Lung (tissue), 12 donors: ENCODE results near the gene HSD17B12. TPM values are rescaled to one million over a fixed set of nuclear protein-coding genes. Genes with fewer than 3 reads are reported as not detected.

Experiments
- ATAC-seq: fragments of 200-7000 bp; cut with Tn5 transposase; one replicate; pipeline ENCODE4 v1.9.1; 2020; ENCODE audit warnings: moderate number of reproducible peaks; ENCODE audit not compliant: insufficient read depth, low FRiP score
- DNase-seq, 3 donors: peaks; one replicate each; pipeline ENCODE4 v3.0.0-alpha.2; 2013 to 2017
- H3K27ac ChIP-seq, 2 donors: one replicate each; pipeline ENCODE4 v1.5.1; 2013; ENCODE audit warnings: mild to moderate bottlenecking in 2 of 2, moderate library complexity in 2 of 2, control low read depth in 1 of 2, inconsistent platforms in 1 of 2, low read depth in 1 of 2, low read length in 1 of 2
- H3K27me3 ChIP-seq, 3 donors: one replicate each; pipeline ENCODE4 v1.5.1; 2013; ENCODE audit warnings: low read length in 2 of 3; ENCODE audit not compliant: control insufficient read depth in 3 of 3, insufficient read depth in 3 of 3
- H3K36me3 ChIP-seq, 4 donors: one replicate each; pipeline ENCODE4 v1.5.1; 2013; ENCODE audit warnings: low read length in 4 of 4, mild to moderate bottlenecking in 1 of 4, moderate library complexity in 1 of 4; ENCODE audit not compliant: control insufficient read depth in 4 of 4, insufficient read depth in 4 of 4
- H3K4me1 ChIP-seq, 5 donors: one replicate each; pipeline ENCODE4 v1.5.1; 2013; ENCODE audit warnings: low read length in 5 of 5, mild to moderate bottlenecking in 2 of 5, moderate library complexity in 1 of 5; ENCODE audit not compliant: control insufficient read depth in 5 of 5, insufficient read depth in 5 of 5
- H3K4me3 ChIP-seq: one replicate; pipeline ENCODE4 v1.5.1; 2013; ENCODE audit warnings: mild to moderate bottlenecking, control low read depth, moderate library complexity
- H3K9ac ChIP-seq, 2 donors: one replicate each; pipeline ENCODE4 v1.5.1; 2013; ENCODE audit warnings: low read length in 2 of 2, control low read depth in 1 of 2; ENCODE audit not compliant: insufficient read depth in 1 of 2
- H3K9me3 ChIP-seq, 4 donors: one replicate each; pipeline ENCODE4 v1.5.1; 2013; ENCODE audit warnings: low read length in 3 of 4, mild to moderate bottlenecking in 1 of 4, moderate library complexity in 1 of 4; ENCODE audit not compliant: control insufficient read depth in 4 of 4, insufficient read depth in 3 of 4
- CTCF ChIP-seq: IDR thresholded peaks from 2 replicates; pipeline ENCODE4 v1.5.1; 2012; ENCODE audit warnings: mild to moderate bottlenecking; ENCODE audit errors: control extremely low read depth, extremely low read depth
- WGBS, 2 donors: extraction: QIAGEN DNeasy Blood & Tissue Kit; methylation state at CpG; one replicate each; pipeline ENCODE4 v1.1.7; 2013; 5-methylcytosine and 5-hydroxymethylcytosine counted together
- polyA plus RNA-seq, 2 donors: library from polyadenylated mRNA; stranded (reverse); fragments of 200-250 nt; gene quantifications; one replicate each; pipeline ENCODE4 v1.2.1, GENCODE V29; 2013
- total RNA-seq, 2 donors: library from RNA; depleted of rRNA in 1 of 2; stranded (reverse); fragments of >200 nt in 1 of 2; gene quantifications; one replicate each; pipeline ENCODE4 v1.2.1, GENCODE V29; 2014 to 2021
- donor health status: control.
- donor health status: control.
- donor health status: Bipolar disorder and iron deficiency.
- donor health status: healthy.
- donor health status: DM: yes; HTN: yes; CAD: no.

HSD17B12 gene
- total and polyA plus RNA-seq, 4 donors = 37.3 to 118 (median 87.1) TPM

- H3K4me3 ChIP-seq = no peak overlapping the region
- H3K27ac ChIP-seq = no peak overlapping the region
- no peak for DNase-seq
- no peak overlapping the region for H3K9ac ChIP-seq
- no peak for TF ChIP-seq CTCF
- no peak for ATAC-seq
- H3K4me1 ChIP-seq = peaks cover 0 to 2% (median 0%) of the 10 kb centered on the region in 5 donors
- H3K9me3 ChIP-seq = no peaks in the 10 kb centered on the region
- H3K36me3 ChIP-seq = no peaks in the 10 kb centered on the region
- H3K27me3 ChIP-seq = peaks cover 0 to 6% (median 3%) of the 10 kb centered on the region in 3 donors
These were observed 186.4 kb downstream of the HSD17B12 start for GRCh38 chr11:43866969-43867368.

- H3K27ac ChIP-seq = no peak overlapping the region
- peaks cover 0 to 4% (median 0%) of the 10 kb centered on the region in 4 donors for H3K9me3 ChIP-seq
- WGBS, 2 donors = 5 to 16% methylated on average over 5 of the region's 5 CpGs
- H3K9ac ChIP-seq = no peak overlapping the region
- no peak for TF ChIP-seq CTCF
- no peaks in the 10 kb centered on the region for H3K36me3 ChIP-seq
- H3K4me1 ChIP-seq = peaks cover 0 to 2% (median 0%) of the 10 kb centered on the region in 5 donors
- ATAC-seq = peak; percentile 88
- H3K4me3 ChIP-seq = no peak overlapping the region
- H3K27me3 ChIP-seq = peaks cover 4 to 6% (median 5%) of the 10 kb centered on the region in 3 donors
- DNase-seq = peak in 1 of 3 donors; percentile 4
These were observed 188.5 kb downstream of the HSD17B12 start for GRCh38 chr11:43868852-43869567.

GRCh38 chr11:43871051-43871450 is 190.5 kb downstream of the HSD17B12 start:
- no peak for ATAC-seq
- WGBS, 2 donors = 85 to 91% methylated on average over 2 of the region's 2 CpGs
- peaks cover 4 to 6% (median 5%) of the 10 kb centered on the region in 3 donors for H3K27me3 ChIP-seq
- H3K9me3 ChIP-seq = peaks cover 0 to 4% (median 0%) of the 10 kb centered on the region in 4 donors
- no peak for TF ChIP-seq CTCF
- H3K4me1 ChIP-seq = peaks cover 0 to 2% (median 0%) of the 10 kb centered on the region in 5 donors
- H3K36me3 ChIP-seq = no peaks in the 10 kb centered on the region
- H3K27ac ChIP-seq = no peak overlapping the region
- DNase-seq = no peak
- no peak overlapping the region for H3K9ac ChIP-seq
- H3K4me3 ChIP-seq = no peak overlapping the region
